ENCODE results near the gene EPB41. TPM values are rescaled to one million over a fixed set of nuclear protein-coding genes. Genes with fewer than 3 reads are reported as not detected.

The EPB41 gene
- total and polyA plus RNA-seq, 4 donors, result 10.7 to 189 (median 38.1) TPM

- TF ChIP-seq SP1 (IDR thresholded peaks at IDR 0.05) (no peak), RXRA (IDR thresholded peaks at IDR 0.05) (peak; percentile 40 to 74), HNF4A (conservative IDR thresholded peaks at IDR 0.05) (peak in 1 of 2 donors; percentile 5)
Observed at GRCh38 chr1:29159773-29160172, 245.4 kb downstream of the EPB41 start.

GRCh38 chr1:29162025-29162424 is 247.7 kb downstream of the EPB41 start:
- Histone ChIP-seq H3K4me3 (ENCODE audit: low read depth in 1 of 3, low read length in 3 of 3) (no peak overlapping the region), H3K27me3 (ENCODE audit: control insufficient read depth in 4 of 4, insufficient read depth in 4 of 4, low read length in 3 of 4) (no peaks in the 10 kb centered on the region), H3K9ac (ENCODE audit: low read depth in 1 of 2, low read length in 2 of 2) (no peak overlapping the region), H3K27ac (ENCODE audit: low read depth in 1 of 2, low read length in 2 of 2) (no peak overlapping the region), H3K4me1 (ENCODE audit: control insufficient read depth in 4 of 4, insufficient read depth in 4 of 4, low read length in 3 of 4) (peaks cover 10 to 66% (median 35%) of the 10 kb centered on the region in 4 donors), H3K36me3 (ENCODE audit: control insufficient read depth in 4 of 4, insufficient read depth in 3 of 4, low read depth in 1 of 4, low read length in 3 of 4) (peaks cover 10 to 52% (median 26%) of the 10 kb centered on the region in 4 donors), H3K9me3 (ENCODE audit: control insufficient read depth in 4 of 4, low read length in 3 of 4) (no peaks in the 10 kb centered on the region)
- WGBS, result 69% methylated on average over 4 of the region's 4 CpGs
- TF ChIP-seq RAD21 (IDR thresholded peaks at IDR 0.05) (no peak), JUND (IDR thresholded peaks at IDR 0.05) (no peak), HNF4G (IDR thresholded peaks at IDR 0.05) (no peak), GABPA (IDR thresholded peaks at IDR 0.05 in 1 of 2, conservative IDR thresholded peaks at IDR 0.05 in 1 of 2) (no peak)
- no peak for DNase-seq (ENCODE audit: low spot score)

More at GRCh38 chr1:29159773-29160172, 245.4 kb downstream of the EPB41 start:
- WGBS, result 23% methylated on average over 3 of the region's 3 CpGs
- Histone ChIP-seq H3K9ac (ENCODE audit: low read depth in 1 of 2, low read length in 2 of 2) (no peak overlapping the region), H3K36me3 (ENCODE audit: control insufficient read depth in 4 of 4, insufficient read depth in 3 of 4, low read depth in 1 of 4, low read length in 3 of 4) (peaks cover 13 to 39% (median 23%) of the 10 kb centered on the region in 4 donors), H3K4me3 (ENCODE audit: low read depth in 1 of 3, low read length in 3 of 3) (no peak overlapping the region), H3K4me1 (ENCODE audit: control insufficient read depth in 4 of 4, insufficient read depth in 4 of 4, low read length in 3 of 4) (peaks cover 6 to 48% (median 18%) of the 10 kb centered on the region in 4 donors), H3K27ac (ENCODE audit: low read depth in 1 of 2, low read length in 2 of 2) (no peak overlapping the region), H3K9me3 (ENCODE audit: control insufficient read depth in 4 of 4, low read length in 3 of 4) (no peaks in the 10 kb centered on the region), H3K27me3 (ENCODE audit: control insufficient read depth in 4 of 4, insufficient read depth in 4 of 4, low read length in 3 of 4) (no peaks in the 10 kb centered on the region)
- no peak for DNase-seq (ENCODE audit: low spot score)

GRCh38 chr1:29162476-29163138 is 248.2 kb downstream of the EPB41 start:
- Histone ChIP-seq H3K27me3 (ENCODE audit: control insufficient read depth in 4 of 4, insufficient read depth in 4 of 4, low read length in 3 of 4) (no peaks in the 10 kb centered on the region), H3K9ac (ENCODE audit: low read depth in 1 of 2, low read length in 2 of 2) (no peak overlapping the region), H3K4me1 (ENCODE audit: control insufficient read depth in 4 of 4, insufficient read depth in 4 of 4, low read length in 3 of 4) (peaks cover 13 to 63% (median 36%) of the 10 kb centered on the region in 4 donors), H3K36me3 (ENCODE audit: control insufficient read depth in 4 of 4, insufficient read depth in 3 of 4, low read depth in 1 of 4, low read length in 3 of 4) (peaks cover 10 to 49% (median 24%) of the 10 kb centered on the region in 4 donors), H3K4me3 (ENCODE audit: low read depth in 1 of 3, low read length in 3 of 3) (no peak overlapping the region), H3K9me3 (ENCODE audit: control insufficient read depth in 4 of 4, low read length in 3 of 4) (no peaks in the 10 kb centered on the region), H3K27ac (ENCODE audit: low read depth in 1 of 2, low read length in 2 of 2) (no peak overlapping the region)
- TF ChIP-seq NR2F2 (IDR thresholded peaks at IDR 0.05) (no peak), GABPA (IDR thresholded peaks at IDR 0.05 in 1 of 2, conservative IDR thresholded peaks at IDR 0.05 in 1 of 2) (no peak), HNF4A (conservative IDR thresholded peaks at IDR 0.05) (no peak), HNF4G (IDR thresholded peaks at IDR 0.05) (no peak), REST (IDR thresholded peaks at IDR 0.05) (no peak), EGR1 (IDR thresholded peaks at IDR 0.05; ENCODE audit: low read depth in 2 of 2) (no peak), ZBTB33 (IDR thresholded peaks at IDR 0.05) (no peak), YY1 (IDR thresholded peaks at IDR 0.05) (no peak), MAX (IDR thresholded peaks at IDR 0.05) (no peak), FOXA2 (IDR thresholded peaks at IDR 0.05) (no peak), TAF1 (conservative IDR thresholded peaks at IDR 0.05) (no peak)
- 88% methylated on average over 9 of the region's 9 CpGs for WGBS
- DNase-seq (ENCODE audit: low spot score), result no peak

Measured in liver (tissue), 9 donors.